PC-9 (cell line): ENCODE measurements around the gene CCNH. TPM values are rescaled to one million over a fixed set of nuclear protein-coding genes. Genes with fewer than 3 reads are reported as not detected.

Source experiments
- BruUV-seq: library from RNA; stranded (reverse); fragments of 400-500 nt; replicated peaks from 2 replicates; lab custom pipeline; 2021; lab: Mats Ljungman, UMichigan
- CTCF ChIA-PET: fragments of 300-600 bp; sonication (Branson Sonifier 250); formaldehyde crosslinking; loops from one replicate; lab custom pipeline; 2022; ENCODE audit warnings: antibody characterized with exemption; lab: Charles Lee
- POLR2A ChIA-PET: fragments of 300-600 bp; sonication (Branson Sonifier 250); formaldehyde crosslinking; loops from one replicate; lab custom pipeline; 2022; ENCODE audit warnings: antibody characterized with exemption; ENCODE audit not compliant: unreplicated experiment; lab: Charles Lee
- DNase-seq, 2 experiments: peaks; one replicate each; pipeline versions ENCODE4 v3.0.0 to v3.0.0-alpha.2; 2015 to 2022; ENCODE audit warnings: mixed read lengths in 1 of 2
- H2AFZ ChIP-seq: fragments of 200-600 bp; sonication (generic); 2 replicates; pipeline ENCODE4 v1.8.1; 2017; ENCODE audit warnings: antibody characterized with exemption
- H3F3A ChIP-seq: fragments of 200-600 bp; sonication (generic); 2 replicates; pipeline ENCODE4 v1.8.1; 2017; ENCODE audit warnings: antibody characterized with exemption, mild to moderate bottlenecking, low read depth; ENCODE audit not compliant: insufficient read depth
- H3K27ac ChIP-seq: fragments of 200-600 bp; sonication (generic); 2 replicates; pipeline ENCODE4 v1.6.1; 2016; ENCODE audit warnings: mixed run types
- H3K27me3 ChIP-seq: fragments of 200-600 bp; sonication (generic); 2 replicates; pipeline ENCODE4 v1.6.1; 2016; ENCODE audit warnings: low read depth, mixed run types; ENCODE audit not compliant: insufficient read depth
- H3K36me3 ChIP-seq: fragments of 200-600 bp; sonication (generic); 2 replicates; pipeline ENCODE4 v1.6.1; 2016; ENCODE audit warnings: low read depth, mixed run types
- H3K4me1 ChIP-seq: fragments of 200-600 bp; sonication (generic); replicated peaks from 2 replicates; pipeline ENCODE4 v1.6.1; 2016; ENCODE audit warnings: mixed run types; ENCODE audit not compliant: insufficient read depth
- H3K4me2 ChIP-seq: fragments of 200-600 bp; sonication (generic); 2 replicates; pipeline ENCODE4 v1.6.1; 2017; ENCODE audit warnings: mixed run types
- H3K4me3 ChIP-seq: fragments of 200-600 bp; sonication (generic); 2 replicates; pipeline ENCODE4 v1.6.1; 2016; ENCODE audit warnings: mixed run types
- H3K79me2 ChIP-seq: fragments of 200-600 bp; sonication (generic); 2 replicates; pipeline ENCODE4 v1.6.1; 2017; ENCODE audit warnings: low read depth, mixed run types
- H3K9me2 ChIP-seq: fragments of 200-600 bp; sonication (generic); 2 replicates; pipeline ENCODE4 v1.8.1; 2017; ENCODE audit warnings: mild to moderate bottlenecking; ENCODE audit not compliant: insufficient read depth
- H3K9me3 ChIP-seq: fragments of 200-600 bp; sonication (generic); 2 replicates; pipeline ENCODE4 v1.8.1; 2016; ENCODE audit warnings: low read depth; ENCODE audit not compliant: insufficient read depth
- H4K20me1 ChIP-seq: fragments of 200-600 bp; sonication (generic); 2 replicates; pipeline ENCODE4 v1.8.1; 2017; ENCODE audit not compliant: insufficient read depth
- CTCF ChIP-seq: fragments of 200-600 bp; sonication (generic); conservative IDR thresholded peaks from 2 replicates; pipeline ENCODE4 v1.6.1; 2017; ENCODE audit warnings: mixed run types, antibody characterized with exemption, mild to moderate bottlenecking, moderate library complexity
- EZH2 ChIP-seq: fragments of 200-600 bp; sonication (generic); IDR thresholded peaks from 2 replicates; pipeline ENCODE4 v1.8.0; 2017; ENCODE audit warnings: antibody characterized with exemption, low read depth
- intact Hi-C: fragments of 100-400 bp; cut with micrococcal nuclease; formaldehyde crosslinking; loops from one replicate; pipeline ENCODE4 v1.10.0; 2022; ENCODE audit not compliant: unreplicated experiment
- total RNA-seq: library from RNA; stranded (reverse); gene quantifications from 2 replicates; pipeline ENCODE4 v1.2.3, GENCODE V29; 2021

Gene CCNH
- total RNA-seq, 1 experiment from 2014 or later, result 38.5 TPM

GRCh38 chr5:87372705-87373104, 40.0 kb downstream of the CCNH start:
- BruUV-seq, result no TSS peak
- H3K9me3 ChIP-seq, result no peaks in the 10 kb centered on the region
- H3K79me2 ChIP-seq, result no peaks in the 10 kb centered on the region
- no peak overlapping the region for H3K4me3 ChIP-seq
- no peaks in the 10 kb centered on the region for H3K4me1 ChIP-seq
- no peak overlapping the region for H3K27ac ChIP-seq
- ChIA-PET POLR2A (no interaction called here), CTCF (no interaction called here)
- no peaks in the 10 kb centered on the region; the same call in 1 of the 2 replicates for H3K9me2 ChIP-seq
- DNase-seq, result no peak
- peaks cover 23% of the 10 kb centered on the region; the same call in 1 of the 2 replicates for H3K36me3 ChIP-seq
- H2AFZ ChIP-seq, result no peak overlapping the region
- TF ChIP-seq EZH2, result no peak
- no peak overlapping the region for H3K4me2 ChIP-seq
- H3F3A ChIP-seq, result peaks cover 9% of the 10 kb centered on the region; the same call in 1 of the 2 replicates
- intact Hi-C loops, result no loop called here
- no peaks in the 10 kb centered on the region; the same call in none of the 2 replicates for H4K20me1 ChIP-seq
- H3K27me3 ChIP-seq, result no peaks in the 10 kb centered on the region

GRCh38 chr5:87369431-87369830, 43.3 kb downstream of the CCNH start:
- Histone ChIP-seq H3K4me3 (no peak overlapping the region), H3K9me2 (no peaks in the 10 kb centered on the region; the same call in 1 of the 2 replicates), H2AFZ (no peak overlapping the region), H3K27me3 (no peaks in the 10 kb centered on the region), H3K27ac (no peak overlapping the region; the same call in 1 of the 2 replicates), H4K20me1 (no peaks in the 10 kb centered on the region; the same call in 1 of the 2 replicates), H3K4me1 (no peaks in the 10 kb centered on the region), H3K4me2 (no peak overlapping the region), H3K36me3 (peaks cover 19% of the 10 kb centered on the region; the same call in 1 of the 2 replicates), H3K79me2 (no peaks in the 10 kb centered on the region), H3K9me3 (no peaks in the 10 kb centered on the region), H3F3A (peaks cover 8% of the 10 kb centered on the region; the same call in 1 of the 2 replicates)
- ChIA-PET CTCF (no interaction called here), POLR2A (interaction anchor here (0.5 to 0.6 kb wide), 2 partner anchors 152 to 159 kb away, joined by 3 read pairs; no protein-coding TSS in a partner anchor)
- intact Hi-C loops, result loop anchor here (10.0 kb wide), 1 partner anchor 295 kb away; no protein-coding TSS in a partner anchor
- BruUV-seq, result no TSS peak
- TF ChIP-seq EZH2 (no peak), CTCF (no peak)
- DNase-seq, result no peak

GRCh38 chr5:87368601-87369000, 44.1 kb downstream of the CCNH start:
- H3K9me2 ChIP-seq, result no peaks in the 10 kb centered on the region; the same call in 1 of the 2 replicates
- H3K79me2 ChIP-seq, result no peaks in the 10 kb centered on the region
- no peak for TF ChIP-seq EZH2
- TF ChIP-seq CTCF, result no peak
- intact Hi-C loops, result loop anchor here (10.0 kb wide), 1 partner anchor 294 kb away; no protein-coding TSS in a partner anchor
- DNase-seq, result no peak
- no peak overlapping the region for H3K27ac ChIP-seq
- BruUV-seq, result no TSS peak
- H3F3A ChIP-seq, result peaks cover 8% of the 10 kb centered on the region; the same call in 1 of the 2 replicates
- peaks cover 18% of the 10 kb centered on the region; the same call in 1 of the 2 replicates for H3K36me3 ChIP-seq
- no peaks in the 10 kb centered on the region for H3K27me3 ChIP-seq
- no peak overlapping the region for H3K4me3 ChIP-seq
- POLR2A ChIA-PET, result interaction anchor here (0.7 kb wide), 1 partner anchor 35 kb away, joined by 4 read pairs; no protein-coding TSS in a partner anchor
- CTCF ChIA-PET, result no interaction called here
- H3K4me2 ChIP-seq, result no peak overlapping the region
- H2AFZ ChIP-seq, result no peak overlapping the region
- no peaks in the 10 kb centered on the region for H3K9me3 ChIP-seq
- no peaks in the 10 kb centered on the region; the same call in 1 of the 2 replicates for H4K20me1 ChIP-seq
- no peaks in the 10 kb centered on the region for H3K4me1 ChIP-seq
